Lower leg skin (tissue), 4 donors: ENCODE measurements around the gene CAP2. TPM values are rescaled to one million over a fixed set of nuclear protein-coding genes. Genes with fewer than 3 reads are reported as not detected.
"Not testable (repeated sequence)": the region's sequence is repeated elsewhere in the genome, so short reads cannot be mapped to it uniquely, and the experiment has no call there.

Experiments used
- DNase-seq, 2 donors: peaks; one replicate each; pipeline ENCODE4 v3.0.0-alpha.2; 2019; ENCODE audit warnings: low spot score in 2 of 2
- H3K4me3 ChIP-seq: fragments of 200-600 bp; sonication (generic); 2 replicates; pipeline ENCODE4 v1.5.1; 2017; ENCODE audit warnings: mild to moderate bottlenecking, low read depth; ENCODE audit not compliant: poor library complexity, severe bottlenecking
- POLR2A ChIP-seq, 2 donors: fragments of 450-650 bp; IDR thresholded peaks; one replicate each; pipeline ENCODE4 v1.6.1; 2016 to 2017; ENCODE audit warnings: antibody characterized with exemption in 2 of 2, mild to moderate bottlenecking in 1 of 2, moderate library complexity in 1 of 2
- WGBS, 2 donors: methylation state at CpG; one replicate each; pipeline ENCODE4 v1.1.5; 2018; 5-methylcytosine and 5-hydroxymethylcytosine counted together
- intact Hi-C: fragments of 100-400 bp; cut with DNase I; formaldehyde crosslinking; loops from one replicate; pipeline ENCODE4 v1.15.0; 2023; ENCODE audit warnings: low total_unique reads
- total RNA-seq, 4 donors: library from RNA; depleted of rRNA; stranded (reverse); fragments of >200 nt; gene quantifications; one replicate each; pipeline ENCODE4 v1.1.0, GENCODE V29; 2016
- TF ChIP-seq, protein P1 (sequence below), 3 donors: fragments of 450-650 bp; IDR thresholded peaks; one replicate each; pipeline ENCODE4 v1.5.1; 2016; ENCODE audit warnings: antibody characterized with exemption in 3 of 3, mild to moderate bottlenecking in 3 of 3, moderate library complexity in 2 of 3

Gene CAP2
- total RNA-seq, 4 donors from 2014 or later = 1.1 to 2.3 (median 1.7) TPM

DNA sequence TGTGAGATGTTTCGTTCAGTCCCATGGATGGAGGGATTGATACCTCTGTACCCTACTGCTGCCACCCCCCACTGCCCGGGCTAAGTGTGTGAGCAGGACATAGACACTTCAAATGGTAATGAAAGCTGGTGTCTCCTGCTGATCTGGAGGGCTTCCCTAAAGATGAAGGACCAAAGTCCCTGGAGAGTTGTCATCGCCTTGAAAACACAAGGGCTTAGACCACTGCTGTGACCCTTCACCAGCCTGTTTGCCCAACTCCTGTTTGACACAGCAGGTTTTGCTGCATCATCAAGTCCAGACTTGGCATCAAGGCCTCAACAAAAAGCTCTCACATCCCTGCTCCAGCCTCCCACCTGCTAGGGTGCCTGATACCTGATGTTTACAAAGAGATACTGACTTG, 148.8 kb downstream of the CAP2 start:
- TF ChIP-seq, protein P1, sequence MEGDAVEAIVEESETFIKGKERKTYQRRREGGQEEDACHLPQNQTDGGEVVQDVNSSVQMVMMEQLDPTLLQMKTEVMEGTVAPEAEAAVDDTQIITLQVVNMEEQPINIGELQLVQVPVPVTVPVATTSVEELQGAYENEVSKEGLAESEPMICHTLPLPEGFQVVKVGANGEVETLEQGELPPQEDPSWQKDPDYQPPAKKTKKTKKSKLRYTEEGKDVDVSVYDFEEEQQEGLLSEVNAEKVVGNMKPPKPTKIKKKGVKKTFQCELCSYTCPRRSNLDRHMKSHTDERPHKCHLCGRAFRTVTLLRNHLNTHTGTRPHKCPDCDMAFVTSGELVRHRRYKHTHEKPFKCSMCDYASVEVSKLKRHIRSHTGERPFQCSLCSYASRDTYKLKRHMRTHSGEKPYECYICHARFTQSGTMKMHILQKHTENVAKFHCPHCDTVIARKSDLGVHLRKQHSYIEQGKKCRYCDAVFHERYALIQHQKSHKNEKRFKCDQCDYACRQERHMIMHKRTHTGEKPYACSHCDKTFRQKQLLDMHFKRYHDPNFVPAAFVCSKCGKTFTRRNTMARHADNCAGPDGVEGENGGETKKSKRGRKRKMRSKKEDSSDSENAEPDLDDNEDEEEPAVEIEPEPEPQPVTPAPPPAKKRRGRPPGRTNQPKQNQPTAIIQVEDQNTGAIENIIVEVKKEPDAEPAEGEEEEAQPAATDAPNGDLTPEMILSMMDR (IDR thresholded peaks at IDR 0.05) = no peak
- no peak for TF ChIP-seq POLR2A (IDR thresholded peaks at IDR 0.05)
- no peak overlapping the region for H3K4me3 ChIP-seq
- intact Hi-C loops = no loop called here

GRCh38 chr6:17545681-17546080, 152.3 kb downstream of the CAP2 start:
- intact Hi-C loops, H3K4me3 ChIP-seq, DNase-seq: not testable (repeated sequence)
- WGBS, 2 donors = 92 to 98% methylated on average over 4 of the region's 4 CpGs

More for the DNA sequence above, 148.8 kb downstream of the CAP2 start:
- DNase-seq = no peak
- 96 to 98% methylated on average over 3 of the region's 3 CpGs for WGBS, 2 donors

GRCh38 chr6:17551383-17551958, 158.1 kb downstream of the CAP2 start:
- 93% methylated on average over 9 of the region's 9 CpGs for WGBS, 2 donors
- intact Hi-C loops = no loop called here
- no peak overlapping the region for H3K4me3 ChIP-seq
- no peak for DNase-seq
- TF ChIP-seq, protein P1 (IDR thresholded peaks at IDR 0.05) = no peak
- no peak for TF ChIP-seq POLR2A (IDR thresholded peaks at IDR 0.05)

DNA sequence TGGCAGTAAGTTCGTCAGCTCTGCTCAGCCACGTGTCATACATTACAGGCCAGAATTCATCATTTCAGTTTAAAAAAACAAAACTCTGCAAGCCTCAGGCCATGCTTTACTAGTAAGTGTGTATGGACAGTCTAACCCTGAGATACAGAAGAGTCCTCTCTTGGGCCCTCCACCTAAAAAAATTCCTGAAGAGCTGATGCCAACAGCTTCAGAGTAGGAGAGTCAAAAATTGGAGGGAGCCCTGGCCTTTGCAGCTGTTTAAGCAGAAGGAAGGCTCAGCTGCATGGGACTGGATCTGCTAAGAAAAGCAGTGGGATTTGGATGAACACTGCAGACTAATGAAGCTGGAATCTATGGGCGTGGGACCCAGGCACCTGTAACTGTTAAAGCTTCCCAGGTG, 159.5 kb downstream of the CAP2 start:
- DNase-seq = no peak
- no peak overlapping the region for H3K4me3 ChIP-seq
- intact Hi-C loops = no loop called here
- TF ChIP-seq, protein P1 (IDR thresholded peaks at IDR 0.05) = no peak
- no peak for TF ChIP-seq POLR2A (IDR thresholded peaks at IDR 0.05)
- 82 to 92% methylated on average over 3 of the region's 3 CpGs for WGBS, 2 donors

DNA sequence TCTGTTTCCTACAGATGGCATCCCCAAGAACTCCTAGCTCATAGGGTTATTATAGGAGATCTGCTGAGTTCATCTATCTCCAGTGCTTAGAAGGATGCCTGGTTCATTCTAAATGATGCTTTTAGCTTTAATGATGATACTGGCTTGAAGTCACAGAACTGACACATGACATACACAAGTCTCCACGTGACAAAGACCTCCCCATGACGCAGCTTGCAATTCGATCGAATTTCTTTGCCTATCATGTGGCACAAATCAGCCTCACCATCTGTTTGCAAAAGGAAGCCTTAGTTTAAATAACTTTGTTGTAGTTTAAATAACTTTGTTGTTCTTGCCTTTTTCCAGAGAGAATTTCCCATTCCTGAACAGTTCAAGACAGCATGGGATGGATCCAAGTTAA, 162.6 kb downstream of the CAP2 start:
- intact Hi-C loops = no loop called here
- TF ChIP-seq, protein P1 (IDR thresholded peaks at IDR 0.05) = no peak
- TF ChIP-seq POLR2A (IDR thresholded peaks at IDR 0.05) = no peak

GRCh38 chr6:17562636-17563035, 169.2 kb downstream of the CAP2 start:
- H3K4me3 ChIP-seq = no peak overlapping the region
- WGBS, 2 donors = 90 to 93% methylated on average over 3 of the region's 3 CpGs
- no peak for TF ChIP-seq POLR2A (IDR thresholded peaks at IDR 0.05)
- TF ChIP-seq, protein P1 (IDR thresholded peaks at IDR 0.05) = no peak
- intact Hi-C loops = no loop called here
- no peak for DNase-seq

More for the DNA sequence above, 162.6 kb downstream of the CAP2 start:
- 76 to 79% methylated on average over 4 of the region's 4 CpGs for WGBS, 2 donors
- no peak for DNase-seq
- H3K4me3 ChIP-seq = no peak overlapping the region
